H9 (cell line): Measurements from ENCODE around the gene MAGI1. TPM values are rescaled to one million over a fixed set of nuclear protein-coding genes. Genes with fewer than 3 reads are reported as not detected.

Source experiments
- DNase-seq: peaks from one replicate; pipeline ENCODE4 v3.0.0-alpha.2; 2017
- H2AFZ ChIP-seq: one replicate; pipeline ENCODE4 v1.6.1; 2013; ENCODE audit warnings: mild to moderate bottlenecking, low read length, control low read depth, moderate library complexity
- H2AK5ac ChIP-seq: 2 replicates; pipeline ENCODE4 v1.6.1; 2013; ENCODE audit warnings: low read length, control low read depth, mixed read lengths; ENCODE audit not compliant: insufficient read length
- H2BK120ac ChIP-seq: one replicate; pipeline ENCODE4 v1.6.1; 2013; ENCODE audit warnings: low read depth, mild to moderate bottlenecking, low read length, control low read depth, inconsistent platforms; ENCODE audit not compliant: poor library complexity, severe bottlenecking
- H2BK12ac ChIP-seq: 2 replicates; pipeline ENCODE4 v1.6.1; 2013; ENCODE audit warnings: low read length, control low read depth, mixed read lengths, low read depth; ENCODE audit not compliant: insufficient read length
- H2BK15ac ChIP-seq: 2 replicates; pipeline ENCODE4 v1.6.1; 2013; ENCODE audit warnings: low read depth, low read length, control low read depth
- H2BK20ac ChIP-seq: one replicate; pipeline ENCODE4 v1.6.1; 2013; ENCODE audit warnings: low read depth, mild to moderate bottlenecking, low read length, control low read depth, inconsistent platforms; ENCODE audit not compliant: poor library complexity, severe bottlenecking
- H2BK5ac ChIP-seq: 2 replicates; pipeline ENCODE4 v1.6.1; 2013; ENCODE audit warnings: low read length, control low read depth, mixed read lengths; ENCODE audit not compliant: insufficient read length
- H3K14ac ChIP-seq: 2 replicates; pipeline ENCODE4 v1.6.1; 2013; ENCODE audit warnings: low read length, control low read depth; ENCODE audit not compliant: insufficient read depth
- H3K18ac ChIP-seq: 2 replicates; pipeline ENCODE4 v1.6.1; 2013; ENCODE audit warnings: low read depth, mild to moderate bottlenecking, mixed read lengths, low read length, control low read depth; ENCODE audit not compliant: insufficient read length
- H3K23ac ChIP-seq: 2 replicates; pipeline ENCODE4 v1.6.1; 2013; ENCODE audit warnings: low read length, control low read depth, mixed read lengths, low read depth; ENCODE audit not compliant: insufficient read length
- H3K23me2 ChIP-seq: 2 replicates; pipeline ENCODE4 v1.6.1; 2013; ENCODE audit warnings: low read depth, mild to moderate bottlenecking, mixed read lengths, low read length, control low read depth; ENCODE audit not compliant: insufficient read length, poor library complexity, severe bottlenecking
- H3K27ac ChIP-seq: 2 replicates; pipeline ENCODE4 v1.5.1; 2013; ENCODE audit warnings: low read length, control low read depth, mixed read lengths, low read depth; ENCODE audit not compliant: insufficient read length
- H3K27me3 ChIP-seq: 2 replicates; pipeline ENCODE4 v1.6.1; 2013; ENCODE audit warnings: low read length, control low read depth, inconsistent platforms; ENCODE audit not compliant: insufficient read depth
- H3K4ac ChIP-seq: 2 replicates; pipeline ENCODE4 v1.6.1; 2013; ENCODE audit warnings: low read depth, mild to moderate bottlenecking, control low read depth, inconsistent platforms, low read length, moderate library complexity
- H3K4me1 ChIP-seq: 2 replicates; pipeline ENCODE4 v1.6.1; 2013; ENCODE audit warnings: low read length, control low read depth, inconsistent platforms; ENCODE audit not compliant: insufficient read depth
- H3K4me2 ChIP-seq: 2 replicates; pipeline ENCODE4 v1.6.1; 2013; ENCODE audit warnings: low read length, control low read depth, mixed read lengths; ENCODE audit not compliant: insufficient read length, insufficient read depth
- H3K56ac ChIP-seq: 2 replicates; pipeline ENCODE4 v1.6.1; 2013; ENCODE audit warnings: low read depth, mild to moderate bottlenecking, mixed read lengths, low read length, control low read depth; ENCODE audit not compliant: insufficient read length
- H3K79me1 ChIP-seq: 2 replicates; pipeline ENCODE4 v1.6.1; 2013; ENCODE audit warnings: low read depth, mild to moderate bottlenecking, moderate library complexity, low read length, control low read depth, inconsistent platforms; ENCODE audit not compliant: insufficient read depth, poor library complexity, severe bottlenecking
- H3K79me2 ChIP-seq: 2 replicates; pipeline ENCODE4 v1.6.1; 2013; ENCODE audit warnings: low read length, control low read depth, inconsistent platforms; ENCODE audit not compliant: insufficient read depth
- H3K9ac ChIP-seq: 2 replicates; pipeline ENCODE4 v1.6.1; 2013; ENCODE audit warnings: low read length, control low read depth, mixed read lengths; ENCODE audit not compliant: insufficient read length; ENCODE audit errors: extremely low read depth
- H3K9me3 ChIP-seq: one replicate; pipeline ENCODE4 v1.6.1; 2013; ENCODE audit warnings: low read depth, low read length, inconsistent platforms; ENCODE audit not compliant: control insufficient read depth
- H3T11ph ChIP-seq: one replicate; pipeline ENCODE4 v1.6.1; 2013; ENCODE audit warnings: mild to moderate bottlenecking, low read length, control low read depth, inconsistent platforms
- H4K20me1 ChIP-seq: one replicate; pipeline ENCODE4 v1.6.1; 2013; ENCODE audit not compliant: control insufficient read depth, insufficient read length, insufficient read depth
- H4K5ac ChIP-seq: 2 replicates; pipeline ENCODE4 v1.6.1; 2013; ENCODE audit warnings: low read depth, mild to moderate bottlenecking, mixed read lengths, low read length, control low read depth; ENCODE audit not compliant: insufficient read length
- H4K8ac ChIP-seq: replicated peaks from 2 replicates; pipeline ENCODE4 v1.6.1; 2013; ENCODE audit warnings: low read length, control low read depth, mixed read lengths, low read depth; ENCODE audit not compliant: insufficient read length
- H4K91ac ChIP-seq: 2 replicates; pipeline ENCODE4 v1.6.1; 2013; ENCODE audit warnings: low read depth, mild to moderate bottlenecking, moderate library complexity, mixed read lengths, low read length, control low read depth; ENCODE audit not compliant: insufficient read length
- H3K27ac Mint-ChIP-seq, 3 experiments: 2 replicates in 2 of 3; 3 replicates in 1 of 3; pipeline ENCODE4 v1.8.0; 2020 to 2021; ENCODE audit warnings: mixed read lengths in 3 of 3, mild to moderate bottlenecking in 1 of 3, moderate library complexity in 1 of 3
- H3K27me3 Mint-ChIP-seq: 2 replicates; pipeline ENCODE4 v1.8.0; 2021; ENCODE audit warnings: low read depth, mild to moderate bottlenecking, moderate library complexity, mixed read lengths
- H3K36me3 Mint-ChIP-seq, 3 experiments: 2 replicates in 2 of 3; 3 replicates in 1 of 3; pipeline ENCODE4 v1.8.0; 2020 to 2021; ENCODE audit warnings: low read depth in 3 of 3, mixed read lengths in 3 of 3; ENCODE audit not compliant: insufficient read depth in 1 of 3
- H3K4me1 Mint-ChIP-seq, 2 experiments: 2 replicates each; pipeline ENCODE4 v1.8.0; 2020; ENCODE audit warnings: mixed read lengths in 2 of 2
- H3K4me3 Mint-ChIP-seq, 2 experiments: 2 replicates in 1 of 2; 3 replicates in 1 of 2; pipeline ENCODE4 v1.8.0; 2020 to 2021; ENCODE audit warnings: mild to moderate bottlenecking in 2 of 2, mixed read lengths in 2 of 2, moderate library complexity in 1 of 2
- H3K9me3 Mint-ChIP-seq, 2 experiments: 2 replicates in 1 of 2; 3 replicates in 1 of 2; pipeline ENCODE4 v1.8.0; 2020; ENCODE audit warnings: mild to moderate bottlenecking in 2 of 2, mixed read lengths in 2 of 2, moderate library complexity in 1 of 2
- WGBS: extraction: QIAGEN DNeasy Blood & Tissue Kit; methylation state at CpG from one replicate; pipeline ENCODE4 v1.1.7; 2013; ENCODE audit warnings: missing lambda C conversion rate, low lambda C conversion rate, mixed read lengths; ENCODE audit not compliant: insufficient read length; ENCODE audit errors: extremely low coverage; 5-methylcytosine and 5-hydroxymethylcytosine counted together
- total RNA-seq: library from RNA; stranded (reverse); gene quantifications from 2 replicates; pipeline ENCODE4 v1.2.1, GENCODE V29; 2021
- TF ChIP-seq, protein P1 (sequence below): fragments of 200-600 bp; sonication (generic); conservative IDR thresholded peaks from 3 replicates; pipeline ENCODE4 v1.8.0; 2021; ENCODE audit warnings: antibody characterized with exemption, mild to moderate bottlenecking

The MAGI1 gene
- total RNA-seq, 1 experiment from 2014 or later, result 65.7 TPM

DNA sequence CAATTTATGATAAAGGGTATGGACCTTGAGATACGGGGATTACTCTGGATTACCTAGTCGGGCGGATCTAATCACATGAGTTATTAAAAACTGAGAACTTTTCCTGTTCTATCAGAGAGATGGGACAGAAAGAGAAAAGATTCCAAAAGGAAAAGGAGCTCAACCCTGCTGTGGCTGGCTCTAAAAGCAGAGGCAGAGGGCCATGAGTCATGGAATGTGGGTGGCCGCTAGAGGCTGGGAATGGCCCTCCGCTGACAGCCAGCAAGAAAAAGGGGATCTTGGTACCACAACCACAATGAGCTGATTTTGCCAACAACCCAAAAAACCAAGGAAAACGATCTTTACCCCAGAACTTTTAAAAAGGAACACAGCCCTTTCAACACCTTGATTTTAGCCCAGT lies 210.0 kb downstream of the MAGI1 start:
- no peak overlapping the region for H3K56ac ChIP-seq
- H3K18ac ChIP-seq, result no peak overlapping the region
- H3K23ac ChIP-seq, result no peak overlapping the region
- H3K9me3 Mint-ChIP-seq, result no peaks in the 10 kb centered on the region
- H3K14ac ChIP-seq, result no peak overlapping the region
- H2BK120ac ChIP-seq, result no peak overlapping the region
- no peak overlapping the region for H2BK20ac ChIP-seq
- no peak overlapping the region for H2AK5ac ChIP-seq
- no peak overlapping the region for H4K5ac ChIP-seq
- 0 out of 7 replicates have a peak overlapping the region, but pooled peaks of 1 of the 3 experiments have one; percentile 28 for H3K27ac Mint-ChIP-seq
- H3K27me3 ChIP-seq, result no peaks in the 10 kb centered on the region
- no peak overlapping the region for H4K91ac ChIP-seq
- 0 out of 2 replicates have a peak, but pooled peaks cover 3% of the 10 kb centered on the region for H3K4me1 ChIP-seq
- no peaks in the 10 kb centered on the region for H3K36me3 Mint-ChIP-seq
- no peaks in the 10 kb centered on the region; the same call in 1 of the 2 replicates for H3K27me3 Mint-ChIP-seq
- no peaks in the 10 kb centered on the region for H3K9me3 ChIP-seq
- no peak overlapping the region for H3T11ph ChIP-seq
- H3K9ac ChIP-seq, result no peak overlapping the region
- H3K4ac ChIP-seq, result no peak overlapping the region
- no peak overlapping the region for H2BK5ac ChIP-seq
- no peak overlapping the region for H3K27ac ChIP-seq
- H4K8ac ChIP-seq, result no peak overlapping the region
- H3K4me1 Mint-ChIP-seq, result peaks cover 29 to 33% of the 10 kb centered on the region in 2 experiments
- no CpG with 5 or more reads among the region's 6 CpGs for WGBS
- no peaks in the 10 kb centered on the region for H4K20me1 ChIP-seq
- DNase-seq, result peak; percentile 37
- no peaks in the 10 kb centered on the region for H3K79me1 ChIP-seq
- TF ChIP-seq, protein P1, sequence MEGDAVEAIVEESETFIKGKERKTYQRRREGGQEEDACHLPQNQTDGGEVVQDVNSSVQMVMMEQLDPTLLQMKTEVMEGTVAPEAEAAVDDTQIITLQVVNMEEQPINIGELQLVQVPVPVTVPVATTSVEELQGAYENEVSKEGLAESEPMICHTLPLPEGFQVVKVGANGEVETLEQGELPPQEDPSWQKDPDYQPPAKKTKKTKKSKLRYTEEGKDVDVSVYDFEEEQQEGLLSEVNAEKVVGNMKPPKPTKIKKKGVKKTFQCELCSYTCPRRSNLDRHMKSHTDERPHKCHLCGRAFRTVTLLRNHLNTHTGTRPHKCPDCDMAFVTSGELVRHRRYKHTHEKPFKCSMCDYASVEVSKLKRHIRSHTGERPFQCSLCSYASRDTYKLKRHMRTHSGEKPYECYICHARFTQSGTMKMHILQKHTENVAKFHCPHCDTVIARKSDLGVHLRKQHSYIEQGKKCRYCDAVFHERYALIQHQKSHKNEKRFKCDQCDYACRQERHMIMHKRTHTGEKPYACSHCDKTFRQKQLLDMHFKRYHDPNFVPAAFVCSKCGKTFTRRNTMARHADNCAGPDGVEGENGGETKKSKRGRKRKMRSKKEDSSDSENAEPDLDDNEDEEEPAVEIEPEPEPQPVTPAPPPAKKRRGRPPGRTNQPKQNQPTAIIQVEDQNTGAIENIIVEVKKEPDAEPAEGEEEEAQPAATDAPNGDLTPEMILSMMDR, result no peak
- peaks cover 4% of the 10 kb centered on the region; the same call in 1 of the 2 replicates for H3K79me2 ChIP-seq
- H2AFZ ChIP-seq, result no peak overlapping the region
- H2BK15ac ChIP-seq, result no peak overlapping the region
- no peak overlapping the region for H3K4me2 ChIP-seq
- no peak overlapping the region for H3K4me3 Mint-ChIP-seq
- no peaks in the 10 kb centered on the region for H3K23me2 ChIP-seq
- no peak overlapping the region for H2BK12ac ChIP-seq
